H1 (cell line): ENCODE measurements around the gene UBE2F.

ENCODE experiments used
- ASH2L ChIP-seq: fragments of 200-600, 300-600 bp; sonication (generic); IDR thresholded peaks from one replicate; pipeline ENCODE4 v1.7.1; 2017; ENCODE audit warnings: low read length
- CHD2 ChIP-seq: IDR thresholded peaks from 2 replicates; pipeline ENCODE4 v1.6.1; 2012; ENCODE audit warnings: low read length, improper control_type of control experiment
- CREB1 ChIP-seq: IDR thresholded peaks from 2 replicates; pipeline ENCODE4 v1.6.1; 2012; ENCODE audit warnings: inconsistent platforms
- CTCF ChIP-seq, 3 experiments: IDR thresholded peaks; 1 replicate in 2 of 3; 2 replicates in 1 of 3; pipeline versions ENCODE4 v1.5.1 to v1.6.1; 2011; ENCODE audit warnings: low read length in 3 of 3, mild to moderate bottlenecking in 3 of 3, inconsistent platforms in 2 of 3, low read depth in 1 of 3, moderate library complexity in 1 of 3; ENCODE audit not compliant: insufficient read depth in 1 of 3; ENCODE audit errors: control extremely low read depth in 1 of 3
- EP300 ChIP-seq, 2 experiments: IDR thresholded peaks; 1 replicate in 1 of 2; 2 replicates in 1 of 2; pipeline ENCODE4 v1.6.1; 2011 to 2012; ENCODE audit warnings: low read depth in 2 of 2, low read length in 2 of 2, mild to moderate bottlenecking in 2 of 2, borderline replicate concordance in 1 of 2, inconsistent platforms in 1 of 2, moderate library complexity in 1 of 2
- EZH2 ChIP-seq: fragments of 200-600 bp; sonication (generic); IDR thresholded peaks from 2 replicates; pipeline ENCODE4 v1.7.1; 2012; ENCODE audit warnings: low read depth, mild to moderate bottlenecking, moderate library complexity, low read length, inconsistent platforms; ENCODE audit not compliant: severe bottlenecking
- FOSL1 ChIP-seq: IDR thresholded peaks from 2 replicates; pipeline ENCODE4 v1.6.1; 2011; ENCODE audit warnings: mild to moderate bottlenecking, low read depth, low read length, moderate library complexity; ENCODE audit not compliant: insufficient read depth
- MAFK ChIP-seq: IDR thresholded peaks from 2 replicates; pipeline ENCODE4 v1.6.1; 2012; ENCODE audit warnings: low read depth, mild to moderate bottlenecking, improper control_type of control experiment, low read length
- POLR2A ChIP-seq, 2 experiments: IDR thresholded peaks; 1 replicate in 1 of 2; 2 replicates in 1 of 2; pipeline ENCODE4 v1.6.1; 2011; ENCODE audit warnings: low read depth in 2 of 2, low read length in 2 of 2, mild to moderate bottlenecking in 2 of 2; ENCODE audit errors: control extremely low read depth in 1 of 2
- POLR2AphosphoS5 ChIP-seq: IDR thresholded peaks from 2 replicates; pipeline ENCODE4 v1.6.1; 2011; ENCODE audit warnings: low read depth, low read length
- RAD21 ChIP-seq, 2 experiments: IDR thresholded peaks in 1 of 2; conservative IDR thresholded peaks in 1 of 2; 2 replicates each; pipeline ENCODE4 v1.6.1; 2011; ENCODE audit warnings: low read depth in 2 of 2, low read length in 2 of 2, improper control_type of control experiment in 1 of 2, inconsistent platforms in 1 of 2, mild to moderate bottlenecking in 1 of 2, moderate library complexity in 1 of 2
- SP1 ChIP-seq: IDR thresholded peaks from 2 replicates; pipeline ENCODE4 v1.6.1; 2011; ENCODE audit warnings: low read depth, low read length
- SRF ChIP-seq: IDR thresholded peaks from 2 replicates; pipeline ENCODE4 v1.6.1; 2011; ENCODE audit warnings: mild to moderate bottlenecking, low read depth, low read length, moderate library complexity
- TCF12 ChIP-seq: IDR thresholded peaks from 2 replicates; pipeline ENCODE4 v1.6.1; 2011; ENCODE audit warnings: low read depth, mild to moderate bottlenecking, low read length

GRCh38 chr2:238081150-238081549 is 114.3 kb downstream of the UBE2F start:
- no peak for TF ChIP-seq EZH2
- no peak for TF ChIP-seq RAD21 (IDR thresholded peaks at IDR 0.05 in 1 of 2, conservative IDR thresholded peaks at IDR 0.05 in 1 of 2; ENCODE audit: low read depth in 2 of 2, low read length in 2 of 2)
- no peak for TF ChIP-seq MAFK
- TF ChIP-seq CTCF (IDR thresholded peaks at IDR 0.05; ENCODE audit: control extremely low read depth in 1 of 3, insufficient read depth in 1 of 3, low read depth in 1 of 3, low read length in 3 of 3): no peak
- TF ChIP-seq POLR2A (IDR thresholded peaks at IDR 0.05; ENCODE audit: control extremely low read depth in 1 of 2, low read depth in 2 of 2, low read length in 2 of 2): no peak
- TF ChIP-seq EP300 (IDR thresholded peaks at IDR 0.05; ENCODE audit: borderline replicate concordance in 1 of 2, low read depth in 2 of 2, low read length in 2 of 2): no peak
- TF ChIP-seq SRF: no peak
- no peak for TF ChIP-seq TCF12
- no peak for TF ChIP-seq CREB1
- no peak for TF ChIP-seq POLR2AphosphoS5
- no peak for TF ChIP-seq FOSL1
- no peak for TF ChIP-seq SP1
- TF ChIP-seq ASH2L: no peak
- no peak for TF ChIP-seq CHD2
